ENCODE data around the gene GAS2L2.

DNA sequence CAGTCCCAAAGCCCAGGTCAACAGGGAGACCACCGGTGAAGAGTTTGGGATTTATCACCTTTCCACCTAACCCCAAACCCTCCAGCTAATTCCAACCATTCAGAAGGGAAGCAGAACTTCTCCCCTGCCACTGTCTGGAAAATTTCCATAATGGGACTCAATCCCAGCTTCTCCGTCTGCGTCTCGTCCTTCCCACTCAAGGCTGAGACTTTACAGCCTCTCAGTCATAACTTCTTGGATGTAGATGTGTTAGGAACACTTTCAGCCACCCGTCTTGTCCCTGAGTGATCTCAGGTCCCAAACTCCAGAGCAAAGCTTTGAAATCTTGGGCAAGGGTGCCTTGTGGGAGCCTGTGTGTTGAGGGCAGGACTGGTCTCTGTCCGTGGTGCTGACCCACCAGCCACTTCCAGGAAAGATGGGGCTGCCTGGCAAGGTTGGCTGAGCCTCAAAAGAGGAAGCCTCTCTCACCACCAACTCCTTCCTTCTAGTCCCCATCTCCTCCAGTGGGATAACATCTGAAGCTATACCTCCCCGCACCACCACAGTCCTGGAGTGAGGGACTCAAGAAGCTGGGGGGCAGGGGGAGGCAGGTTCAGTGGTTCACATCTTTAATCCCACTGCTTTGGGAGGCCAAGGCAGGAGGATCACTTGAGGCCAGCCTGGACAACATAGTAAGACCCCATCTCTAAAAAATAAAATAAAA lies 9.3 kb downstream of the GAS2L2 start:
- TF ChIP-seq, protein P1, sequence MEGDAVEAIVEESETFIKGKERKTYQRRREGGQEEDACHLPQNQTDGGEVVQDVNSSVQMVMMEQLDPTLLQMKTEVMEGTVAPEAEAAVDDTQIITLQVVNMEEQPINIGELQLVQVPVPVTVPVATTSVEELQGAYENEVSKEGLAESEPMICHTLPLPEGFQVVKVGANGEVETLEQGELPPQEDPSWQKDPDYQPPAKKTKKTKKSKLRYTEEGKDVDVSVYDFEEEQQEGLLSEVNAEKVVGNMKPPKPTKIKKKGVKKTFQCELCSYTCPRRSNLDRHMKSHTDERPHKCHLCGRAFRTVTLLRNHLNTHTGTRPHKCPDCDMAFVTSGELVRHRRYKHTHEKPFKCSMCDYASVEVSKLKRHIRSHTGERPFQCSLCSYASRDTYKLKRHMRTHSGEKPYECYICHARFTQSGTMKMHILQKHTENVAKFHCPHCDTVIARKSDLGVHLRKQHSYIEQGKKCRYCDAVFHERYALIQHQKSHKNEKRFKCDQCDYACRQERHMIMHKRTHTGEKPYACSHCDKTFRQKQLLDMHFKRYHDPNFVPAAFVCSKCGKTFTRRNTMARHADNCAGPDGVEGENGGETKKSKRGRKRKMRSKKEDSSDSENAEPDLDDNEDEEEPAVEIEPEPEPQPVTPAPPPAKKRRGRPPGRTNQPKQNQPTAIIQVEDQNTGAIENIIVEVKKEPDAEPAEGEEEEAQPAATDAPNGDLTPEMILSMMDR (conservative IDR thresholded peaks at IDR 0.05 in 1 of 2, IDR thresholded peaks at IDR 0.05 in 1 of 2; ENCODE audit: extremely low read depth in 1 of 2, insufficient read depth in 1 of 2, low read depth in 1 of 2, low read length in 2 of 2), result no peak
- TF ChIP-seq EZH2 (IDR thresholded peaks at IDR 0.05; ENCODE audit: borderline replicate concordance, low read length), result no peak
